Loucy (cell line): ENCODE data around the gene ABL2.

ENCODE experiments used
- EZH2phosphoT487 ChIP-seq: fragments of 200-600 bp; IDR thresholded peaks from 2 replicates; pipeline ENCODE4 v1.6.1; 2018; ENCODE audit warnings: antibody characterized with exemption, mild to moderate bottlenecking, moderate library complexity, borderline replicate concordance
- TF ChIP-seq, protein P1 (sequence below): fragments of 200-600 bp; sonication (generic); conservative IDR thresholded peaks from 2 replicates; pipeline ENCODE4 v1.5.1; 2014; ENCODE audit warnings: mild to moderate bottlenecking, antibody characterized with exemption, low read length

DNA sequence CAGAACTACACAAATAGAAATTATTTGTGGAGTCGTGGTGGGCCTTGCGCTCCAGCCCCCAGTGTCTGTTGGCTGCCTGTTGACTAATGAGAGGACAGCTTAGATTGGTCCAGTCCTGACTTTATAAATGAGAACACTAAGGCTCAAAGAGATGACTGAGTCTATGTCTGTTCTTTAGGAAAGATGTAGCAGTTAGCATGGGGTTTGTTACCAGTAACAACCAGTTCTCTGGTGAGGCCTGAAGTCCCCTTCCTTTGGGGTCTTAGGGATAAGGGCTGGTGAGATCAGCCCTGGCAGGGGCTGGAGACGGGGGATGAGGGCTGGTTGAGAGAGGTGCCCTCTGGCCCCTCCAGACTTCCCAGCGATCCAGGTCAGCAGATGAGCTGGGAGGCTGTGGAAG lies 138.6 kb downstream of the ABL2 start:
- TF ChIP-seq, protein P1, sequence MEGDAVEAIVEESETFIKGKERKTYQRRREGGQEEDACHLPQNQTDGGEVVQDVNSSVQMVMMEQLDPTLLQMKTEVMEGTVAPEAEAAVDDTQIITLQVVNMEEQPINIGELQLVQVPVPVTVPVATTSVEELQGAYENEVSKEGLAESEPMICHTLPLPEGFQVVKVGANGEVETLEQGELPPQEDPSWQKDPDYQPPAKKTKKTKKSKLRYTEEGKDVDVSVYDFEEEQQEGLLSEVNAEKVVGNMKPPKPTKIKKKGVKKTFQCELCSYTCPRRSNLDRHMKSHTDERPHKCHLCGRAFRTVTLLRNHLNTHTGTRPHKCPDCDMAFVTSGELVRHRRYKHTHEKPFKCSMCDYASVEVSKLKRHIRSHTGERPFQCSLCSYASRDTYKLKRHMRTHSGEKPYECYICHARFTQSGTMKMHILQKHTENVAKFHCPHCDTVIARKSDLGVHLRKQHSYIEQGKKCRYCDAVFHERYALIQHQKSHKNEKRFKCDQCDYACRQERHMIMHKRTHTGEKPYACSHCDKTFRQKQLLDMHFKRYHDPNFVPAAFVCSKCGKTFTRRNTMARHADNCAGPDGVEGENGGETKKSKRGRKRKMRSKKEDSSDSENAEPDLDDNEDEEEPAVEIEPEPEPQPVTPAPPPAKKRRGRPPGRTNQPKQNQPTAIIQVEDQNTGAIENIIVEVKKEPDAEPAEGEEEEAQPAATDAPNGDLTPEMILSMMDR, result no peak
- no peak for TF ChIP-seq EZH2phosphoT487
